SIG-M5 treated with dmso at 0.1 percent for 504 hours (cell line): Measurements from ENCODE around the gene TNNI3K.

Source experiments
- DNase-seq: peaks from one replicate; lab custom pipeline; 2025; ENCODE audit not compliant: unreplicated experiment; lab: John Stamatoyannopoulos, UW

Gene TNNI3K

GRCh38 chr1:74549932-74550331, 314.7 kb downstream of the TNNI3K start:
- no peak for DNase-seq

DNA sequence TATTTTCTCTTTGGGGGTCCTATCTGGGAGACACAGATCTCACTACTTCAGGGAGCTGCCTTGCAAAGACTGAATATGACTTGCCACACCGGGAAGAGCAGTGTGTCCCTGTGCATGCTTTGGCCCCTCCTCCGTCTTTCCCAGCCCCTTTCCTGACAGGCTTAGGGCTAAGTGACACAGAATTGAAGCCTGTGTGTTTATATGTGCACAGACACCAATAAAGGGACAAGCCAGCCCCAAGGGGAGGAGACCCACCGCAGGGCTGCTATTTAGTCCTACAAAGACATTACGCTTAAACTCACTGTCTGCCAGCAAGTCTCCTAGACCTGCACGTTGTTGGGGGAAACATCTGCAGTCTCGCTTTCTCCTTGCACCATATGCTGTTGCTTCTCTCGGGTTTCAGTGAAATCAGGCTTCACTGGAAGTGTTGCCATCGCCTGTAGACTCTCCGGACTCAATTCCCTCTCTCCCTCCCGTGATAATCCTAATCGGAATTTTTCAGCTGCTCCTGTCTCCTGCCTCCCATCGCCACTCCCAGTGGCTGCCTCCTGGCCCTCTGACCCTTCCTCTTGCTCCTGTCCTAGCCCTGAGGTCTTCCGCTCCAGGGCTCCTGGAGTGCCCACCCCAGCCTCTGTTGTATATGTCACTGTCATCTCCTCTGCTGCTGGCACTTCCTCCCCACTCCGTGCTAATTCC, 335.8 kb downstream of the TNNI3K start:
- DNase-seq, result no peak

- DNase-seq, result no peak
Observed at GRCh38 chr1:74571493-74571800, 336.3 kb downstream of the TNNI3K start.

DNA sequence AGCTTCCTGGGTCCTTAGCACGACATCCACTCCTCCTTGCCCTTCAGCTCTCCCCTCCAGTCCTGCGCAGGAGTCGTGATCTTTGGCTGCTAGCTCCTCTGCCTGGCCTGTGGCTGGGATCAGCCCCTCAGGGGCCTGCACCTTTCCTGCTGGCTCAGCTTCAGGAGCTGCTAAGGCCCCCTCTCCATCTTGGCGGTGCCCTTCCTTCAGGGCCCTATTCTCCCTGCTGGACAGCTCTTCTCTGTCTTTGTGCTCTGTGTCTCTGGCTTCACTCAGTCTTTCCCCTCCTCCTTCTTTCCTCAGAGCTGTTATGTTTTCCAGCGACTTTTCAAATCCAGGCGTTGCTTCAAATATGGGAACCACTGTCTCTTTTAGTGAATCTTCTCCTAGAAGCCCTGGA, 336.7 kb downstream of the TNNI3K start:
- no peak for DNase-seq

DNA sequence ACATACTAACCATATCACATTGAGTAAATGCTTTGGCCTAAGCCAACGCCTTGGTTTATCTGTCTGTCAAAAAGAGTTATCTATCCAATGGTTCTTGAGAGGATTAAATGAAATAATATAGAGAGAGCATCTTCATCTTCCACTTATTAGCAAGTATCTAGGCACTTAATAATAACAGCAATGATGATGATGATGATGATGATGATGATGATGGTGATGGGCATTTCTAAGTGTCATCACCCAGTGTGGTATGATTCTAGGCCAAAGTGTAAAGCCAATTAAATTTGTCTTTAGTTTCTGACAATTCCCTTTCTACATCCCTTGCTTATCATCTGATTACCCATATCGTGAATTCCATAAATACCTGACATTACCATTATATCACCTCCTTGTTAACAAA, 342.9 kb downstream of the TNNI3K start:
- no peak for DNase-seq

- DNase-seq, result no peak
Observed at GRCh38 chr1:74579425-74579824, 344.2 kb downstream of the TNNI3K start.

DNA sequence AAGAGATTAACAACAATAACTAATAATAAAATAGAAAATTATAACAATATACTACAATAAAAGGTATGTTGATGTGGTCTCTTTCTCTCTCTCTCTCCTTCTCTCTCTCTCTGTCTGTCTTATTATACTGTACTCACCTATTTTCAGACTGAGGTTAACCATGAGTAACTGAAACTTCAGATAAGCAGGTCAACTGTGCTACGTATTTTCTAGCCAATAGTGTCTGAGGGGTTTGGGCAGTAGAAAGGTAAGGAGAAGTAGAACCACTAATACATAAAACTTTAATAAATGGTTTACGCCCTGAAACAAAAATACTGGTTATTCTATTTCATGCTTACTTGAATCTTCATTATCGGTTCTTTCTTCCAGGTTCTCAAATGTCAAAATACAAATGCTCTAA, 348.2 kb downstream of the TNNI3K start:
- DNase-seq, result no peak

GRCh38 chr1:74584185-74584584, 349.0 kb downstream of the TNNI3K start:
- no peak for DNase-seq

GRCh38 chr1:74586253-74586897, 351.2 kb downstream of the TNNI3K start:
- DNase-seq, result no peak

DNA sequence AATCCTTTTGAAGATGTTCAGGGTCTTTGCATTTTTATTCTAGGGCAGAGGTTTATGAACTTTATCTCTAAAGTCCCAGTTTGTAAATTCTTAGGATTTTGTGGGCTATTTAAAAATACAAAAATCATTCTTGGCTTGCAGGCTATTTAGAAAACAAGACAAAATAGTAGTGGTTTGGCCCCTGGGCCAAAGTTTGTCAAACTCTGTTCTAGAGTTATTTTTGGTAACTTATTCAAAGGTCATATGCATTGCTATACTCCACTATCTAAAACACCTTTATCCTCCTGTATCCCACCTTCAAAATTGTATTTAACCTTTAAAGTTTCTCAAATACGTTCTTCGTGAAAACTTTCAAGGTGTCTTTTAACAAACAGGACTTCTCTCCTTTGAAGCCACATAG, 352.7 kb downstream of the TNNI3K start:
- no peak for DNase-seq

- DNase-seq, result no peak
Observed at GRCh38 chr1:74590288-74590687, 355.1 kb downstream of the TNNI3K start.

DNA sequence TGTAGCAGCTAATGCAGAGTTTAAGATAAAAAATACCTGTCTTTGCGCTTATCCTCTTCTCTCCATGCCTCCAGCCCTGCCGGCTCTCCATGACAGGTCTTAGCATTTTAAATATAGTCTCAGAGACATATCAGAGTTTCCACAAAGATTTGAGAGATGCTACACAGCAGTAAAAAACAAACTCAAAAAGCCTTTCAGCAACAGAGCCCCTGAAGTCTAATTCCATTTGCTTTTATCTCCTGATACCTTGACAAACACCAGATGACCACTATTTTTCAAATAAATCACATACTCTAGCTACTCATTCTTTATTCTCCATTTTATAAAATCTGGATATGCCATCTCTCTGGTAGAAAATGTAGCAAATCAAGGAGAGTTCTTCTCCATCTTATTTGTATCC, 356.8 kb downstream of the TNNI3K start:
- no peak for DNase-seq

GRCh38 chr1:74592580-74593355, 357.6 kb downstream of the TNNI3K start:
- DNase-seq, result no peak
